Measurements from ENCODE around the gene WWOX.
"Not testable (repeated sequence)": the region's sequence is repeated elsewhere in the genome, so short reads cannot be mapped to it uniquely, and the experiment has no call there.

DNA sequence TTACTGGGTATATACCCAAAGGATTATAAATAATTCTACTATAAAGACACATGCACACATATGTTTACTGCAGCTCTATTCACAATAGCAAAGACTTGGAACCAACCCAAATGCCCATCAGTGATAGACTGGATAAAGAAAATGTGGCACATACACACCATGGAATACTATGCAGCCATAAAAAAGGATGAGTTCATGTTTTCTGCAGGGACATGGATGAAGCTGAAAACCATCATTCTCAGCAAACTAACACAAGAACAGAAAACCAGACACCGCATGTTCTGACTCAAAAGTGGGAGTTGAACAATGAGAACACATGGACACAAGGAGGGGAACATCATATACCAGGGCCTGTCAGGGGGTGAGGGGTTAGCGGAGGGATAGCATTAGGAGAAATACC, 1146.2 kb downstream of the WWOX start:
- TF ChIP-seq, protein P1, sequence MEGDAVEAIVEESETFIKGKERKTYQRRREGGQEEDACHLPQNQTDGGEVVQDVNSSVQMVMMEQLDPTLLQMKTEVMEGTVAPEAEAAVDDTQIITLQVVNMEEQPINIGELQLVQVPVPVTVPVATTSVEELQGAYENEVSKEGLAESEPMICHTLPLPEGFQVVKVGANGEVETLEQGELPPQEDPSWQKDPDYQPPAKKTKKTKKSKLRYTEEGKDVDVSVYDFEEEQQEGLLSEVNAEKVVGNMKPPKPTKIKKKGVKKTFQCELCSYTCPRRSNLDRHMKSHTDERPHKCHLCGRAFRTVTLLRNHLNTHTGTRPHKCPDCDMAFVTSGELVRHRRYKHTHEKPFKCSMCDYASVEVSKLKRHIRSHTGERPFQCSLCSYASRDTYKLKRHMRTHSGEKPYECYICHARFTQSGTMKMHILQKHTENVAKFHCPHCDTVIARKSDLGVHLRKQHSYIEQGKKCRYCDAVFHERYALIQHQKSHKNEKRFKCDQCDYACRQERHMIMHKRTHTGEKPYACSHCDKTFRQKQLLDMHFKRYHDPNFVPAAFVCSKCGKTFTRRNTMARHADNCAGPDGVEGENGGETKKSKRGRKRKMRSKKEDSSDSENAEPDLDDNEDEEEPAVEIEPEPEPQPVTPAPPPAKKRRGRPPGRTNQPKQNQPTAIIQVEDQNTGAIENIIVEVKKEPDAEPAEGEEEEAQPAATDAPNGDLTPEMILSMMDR (IDR thresholded peaks at IDR 0.05; ENCODE audit: poor library complexity), result not testable (repeated sequence)
- TF ChIP-seq EZH2 (IDR thresholded peaks at IDR 0.05; ENCODE audit: borderline replicate concordance); EZH2phosphoT487 (IDR thresholded peaks at IDR 0.05; ENCODE audit: low read depth, severe bottlenecking, unreplicated experiment): not testable (repeated sequence)

Measured in hepatocyte (in vitro differentiated cells).